Body of pancreas (tissue), 4 donors: ENCODE data around the gene SLCO3A1.

ENCODE experiments used
- POLR2A ChIP-seq, 3 donors: fragments of 450-650 bp; IDR thresholded peaks; one replicate each; pipeline ENCODE4 v1.6.1; 2016; ENCODE audit warnings: antibody characterized with exemption in 3 of 3, mild to moderate bottlenecking in 2 of 3
- TF ChIP-seq, protein P1 (sequence below), 7 experiments: fragments of 450-650 bp in 4 of 7; fragments of 200-600 bp in 3 of 7; sonication (generic) in 3 of 7; IDR thresholded peaks; one replicate each; pipeline ENCODE4 v1.5.1; 2016 to 2019; ENCODE audit warnings: antibody characterized with exemption in 7 of 7

DNA sequence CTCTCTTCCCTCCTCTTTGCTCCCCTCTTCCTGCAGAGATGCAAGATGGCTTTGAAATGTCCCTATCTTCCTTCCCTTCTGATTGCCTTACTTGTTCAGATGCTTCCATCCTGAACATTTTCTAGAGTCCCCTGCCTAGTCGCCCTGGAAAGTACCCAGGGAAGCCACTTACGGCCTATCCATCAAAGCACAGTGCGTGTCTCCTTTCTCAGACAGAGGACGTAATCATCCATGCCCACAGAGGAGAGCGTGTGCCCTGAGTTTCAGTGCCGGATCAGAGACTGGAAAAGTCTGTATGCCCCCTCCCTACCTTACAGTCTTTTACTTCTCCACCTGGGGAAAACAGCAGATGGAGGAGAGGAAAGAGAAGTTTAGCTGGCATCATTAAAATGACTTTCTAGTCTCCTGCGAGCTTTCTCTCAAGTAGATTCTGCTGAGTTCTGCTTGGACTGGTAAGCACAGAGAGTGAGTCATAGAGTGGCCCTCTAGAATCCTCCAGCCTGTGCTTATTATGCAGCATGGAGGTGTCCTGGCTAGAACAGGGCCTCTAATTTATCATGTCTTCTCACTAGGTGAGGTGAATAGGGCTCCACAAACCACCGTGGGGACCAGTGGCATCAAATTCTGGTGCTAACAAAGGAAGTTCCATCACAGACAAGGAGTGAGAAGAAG, 114.6 kb downstream of the SLCO3A1 start:
- TF ChIP-seq, protein P1, sequence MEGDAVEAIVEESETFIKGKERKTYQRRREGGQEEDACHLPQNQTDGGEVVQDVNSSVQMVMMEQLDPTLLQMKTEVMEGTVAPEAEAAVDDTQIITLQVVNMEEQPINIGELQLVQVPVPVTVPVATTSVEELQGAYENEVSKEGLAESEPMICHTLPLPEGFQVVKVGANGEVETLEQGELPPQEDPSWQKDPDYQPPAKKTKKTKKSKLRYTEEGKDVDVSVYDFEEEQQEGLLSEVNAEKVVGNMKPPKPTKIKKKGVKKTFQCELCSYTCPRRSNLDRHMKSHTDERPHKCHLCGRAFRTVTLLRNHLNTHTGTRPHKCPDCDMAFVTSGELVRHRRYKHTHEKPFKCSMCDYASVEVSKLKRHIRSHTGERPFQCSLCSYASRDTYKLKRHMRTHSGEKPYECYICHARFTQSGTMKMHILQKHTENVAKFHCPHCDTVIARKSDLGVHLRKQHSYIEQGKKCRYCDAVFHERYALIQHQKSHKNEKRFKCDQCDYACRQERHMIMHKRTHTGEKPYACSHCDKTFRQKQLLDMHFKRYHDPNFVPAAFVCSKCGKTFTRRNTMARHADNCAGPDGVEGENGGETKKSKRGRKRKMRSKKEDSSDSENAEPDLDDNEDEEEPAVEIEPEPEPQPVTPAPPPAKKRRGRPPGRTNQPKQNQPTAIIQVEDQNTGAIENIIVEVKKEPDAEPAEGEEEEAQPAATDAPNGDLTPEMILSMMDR (IDR thresholded peaks at IDR 0.05): no peak
- TF ChIP-seq POLR2A (IDR thresholded peaks at IDR 0.05): no peak
